Measurements from ENCODE around the gene SH2D7.

GRCh38 chr15:78101423-78102105, 9.2 kb downstream of the SH2D7 start:
- no peak for TF ChIP-seq CTCF (conservative IDR thresholded peaks at IDR 0.05; ENCODE audit: low read length)
- TF ChIP-seq EZH2phosphoT487 (IDR thresholded peaks at IDR 0.05; ENCODE audit: borderline replicate concordance): no peak
